ENCODE measurements around the gene ZBTB20. TPM values are rescaled to one million over a fixed set of nuclear protein-coding genes. Genes with fewer than 3 reads are reported as not detected.
"Not testable (repeated sequence)": the region's sequence is repeated elsewhere in the genome, so short reads cannot be mapped to it uniquely, and the experiment has no call there.

The ZBTB20 gene
- total and polyA plus RNA-seq, 2 donors from 2014 or later: 0.99 to 142 TPM

DNA sequence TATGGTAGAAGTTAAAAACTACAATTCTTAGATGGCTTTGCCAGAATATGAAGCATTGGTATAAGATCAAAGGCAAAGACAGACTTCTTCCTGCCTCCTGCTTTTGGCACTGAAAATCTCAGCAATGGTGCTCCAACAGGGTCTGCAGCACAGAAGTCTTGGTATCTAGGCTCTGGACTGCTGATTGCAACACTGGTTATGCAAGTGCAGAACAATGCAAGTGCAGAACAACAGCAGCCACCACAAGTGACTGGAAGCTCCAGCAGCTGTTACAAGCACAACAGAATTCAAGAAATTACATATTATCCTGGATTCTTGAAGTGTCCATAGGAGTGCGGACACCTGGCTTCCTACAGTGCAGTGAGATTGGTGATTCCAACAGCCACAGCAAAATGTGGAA is 33.7 kb downstream of the ZBTB20 start:
- TF ChIP-seq, protein P1, sequence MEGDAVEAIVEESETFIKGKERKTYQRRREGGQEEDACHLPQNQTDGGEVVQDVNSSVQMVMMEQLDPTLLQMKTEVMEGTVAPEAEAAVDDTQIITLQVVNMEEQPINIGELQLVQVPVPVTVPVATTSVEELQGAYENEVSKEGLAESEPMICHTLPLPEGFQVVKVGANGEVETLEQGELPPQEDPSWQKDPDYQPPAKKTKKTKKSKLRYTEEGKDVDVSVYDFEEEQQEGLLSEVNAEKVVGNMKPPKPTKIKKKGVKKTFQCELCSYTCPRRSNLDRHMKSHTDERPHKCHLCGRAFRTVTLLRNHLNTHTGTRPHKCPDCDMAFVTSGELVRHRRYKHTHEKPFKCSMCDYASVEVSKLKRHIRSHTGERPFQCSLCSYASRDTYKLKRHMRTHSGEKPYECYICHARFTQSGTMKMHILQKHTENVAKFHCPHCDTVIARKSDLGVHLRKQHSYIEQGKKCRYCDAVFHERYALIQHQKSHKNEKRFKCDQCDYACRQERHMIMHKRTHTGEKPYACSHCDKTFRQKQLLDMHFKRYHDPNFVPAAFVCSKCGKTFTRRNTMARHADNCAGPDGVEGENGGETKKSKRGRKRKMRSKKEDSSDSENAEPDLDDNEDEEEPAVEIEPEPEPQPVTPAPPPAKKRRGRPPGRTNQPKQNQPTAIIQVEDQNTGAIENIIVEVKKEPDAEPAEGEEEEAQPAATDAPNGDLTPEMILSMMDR (IDR thresholded peaks at IDR 0.05; ENCODE audit: borderline replicate concordance, extremely low read depth, insufficient read depth): no peak
- FAIRE-seq (no peak), DNase-seq (no peak)
- intact Hi-C loops (cut with DNase I): no loop called here
- H3K4me1 ChIP-seq (ENCODE audit: control insufficient read depth in 2 of 3, insufficient read depth in 2 of 3, low read depth in 1 of 3, low read length in 3 of 3): no peaks in the 10 kb centered on the region
- no peaks in the 10 kb centered on the region for H3K36me3 ChIP-seq (ENCODE audit: control insufficient read depth in 2 of 3, insufficient read depth in 3 of 3, low read length in 3 of 3)
- H3K9me3 ChIP-seq (ENCODE audit: control insufficient read depth in 2 of 3, insufficient read depth in 1 of 3, low read length in 3 of 3): no peaks in the 10 kb centered on the region
- H3K9ac ChIP-seq (ENCODE audit: low read length in 3 of 3): no peak overlapping the region
- H3K27ac ChIP-seq (ENCODE audit: low read depth in 2 of 2, low read length in 2 of 2): no peak overlapping the region
- H3K4me3 ChIP-seq (ENCODE audit: low read length in 3 of 3): no peak overlapping the region
- H3K27me3 ChIP-seq (ENCODE audit: control insufficient read depth, insufficient read depth, low read length): no peaks in the 10 kb centered on the region

DNA sequence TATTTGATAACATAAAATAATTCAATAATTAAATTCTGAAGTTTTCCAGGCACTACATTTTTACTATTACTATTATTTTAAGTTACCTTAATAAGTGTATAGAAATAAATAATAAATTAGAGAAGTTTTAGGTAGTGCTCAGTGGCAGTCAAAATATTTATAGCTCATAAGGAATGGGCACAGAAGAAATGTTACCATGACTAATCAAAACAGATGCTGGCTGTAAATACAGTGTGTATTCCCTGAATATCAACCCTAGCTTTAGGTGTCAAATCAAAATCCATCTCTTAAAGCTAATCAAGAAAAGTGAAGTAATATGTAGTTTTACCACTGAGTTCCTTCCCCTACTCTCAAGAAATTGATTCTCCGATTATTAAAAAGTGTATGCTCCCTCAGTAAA is 35.5 kb downstream of the ZBTB20 start:
- Histone ChIP-seq H3K4me3 (ENCODE audit: low read length in 3 of 3) (no peak overlapping the region), H3K9ac (ENCODE audit: low read length in 3 of 3) (no peak overlapping the region), H3K27me3 (ENCODE audit: control insufficient read depth, insufficient read depth, low read length) (no peaks in the 10 kb centered on the region), H3K9me3 (ENCODE audit: control insufficient read depth in 2 of 3, insufficient read depth in 1 of 3, low read length in 3 of 3) (no peaks in the 10 kb centered on the region), H3K4me1 (ENCODE audit: control insufficient read depth in 2 of 3, insufficient read depth in 2 of 3, low read depth in 1 of 3, low read length in 3 of 3) (no peaks in the 10 kb centered on the region), H3K27ac (ENCODE audit: low read depth in 2 of 2, low read length in 2 of 2) (no peak overlapping the region), H3K36me3 (ENCODE audit: control insufficient read depth in 2 of 3, insufficient read depth in 3 of 3, low read length in 3 of 3) (no peaks in the 10 kb centered on the region)
- no peak for DNase-seq
- intact Hi-C loops (cut with DNase I): no loop called here
- TF ChIP-seq, protein P1 (IDR thresholded peaks at IDR 0.05; ENCODE audit: borderline replicate concordance, extremely low read depth, insufficient read depth): no peak
- FAIRE-seq: no peak

DNA sequence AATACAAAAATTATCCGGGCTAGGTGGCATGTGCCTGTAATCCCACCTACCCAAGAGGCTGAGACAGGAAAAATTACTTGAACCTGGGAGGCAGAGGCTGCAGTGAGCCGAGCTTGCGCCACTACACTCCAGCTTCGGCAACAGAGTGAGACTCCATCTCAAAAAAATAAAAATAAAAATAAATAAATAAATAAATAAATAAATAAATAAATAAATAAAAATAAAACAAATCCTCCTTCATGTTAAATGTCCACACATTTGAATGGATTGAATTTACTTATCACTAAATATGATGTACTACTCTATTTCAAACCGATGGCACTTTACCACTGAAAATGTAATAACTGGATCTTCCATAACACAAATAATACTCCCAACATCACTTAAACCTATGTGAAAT is 36.3 kb downstream of the ZBTB20 start:
- FAIRE-seq: no peak
- H3K9me3 ChIP-seq (ENCODE audit: control insufficient read depth in 2 of 3, insufficient read depth in 1 of 3, low read length in 3 of 3): no peaks in the 10 kb centered on the region
- no peaks in the 10 kb centered on the region for H3K36me3 ChIP-seq (ENCODE audit: control insufficient read depth in 2 of 3, insufficient read depth in 3 of 3, low read length in 3 of 3)
- no peaks in the 10 kb centered on the region for H3K4me1 ChIP-seq (ENCODE audit: control insufficient read depth in 2 of 3, insufficient read depth in 2 of 3, low read depth in 1 of 3, low read length in 3 of 3)
- H3K4me3 ChIP-seq (ENCODE audit: low read length in 3 of 3): no peak overlapping the region
- TF ChIP-seq, protein P1 (IDR thresholded peaks at IDR 0.05; ENCODE audit: borderline replicate concordance, extremely low read depth, insufficient read depth): no peak
- H3K9ac ChIP-seq (ENCODE audit: low read length in 3 of 3): no peak overlapping the region
- no peak for DNase-seq
- H3K27me3 ChIP-seq (ENCODE audit: control insufficient read depth, insufficient read depth, low read length): no peaks in the 10 kb centered on the region
- intact Hi-C loops (cut with DNase I): no loop called here
- no peak overlapping the region for H3K27ac ChIP-seq (ENCODE audit: low read depth in 2 of 2, low read length in 2 of 2)

DNA sequence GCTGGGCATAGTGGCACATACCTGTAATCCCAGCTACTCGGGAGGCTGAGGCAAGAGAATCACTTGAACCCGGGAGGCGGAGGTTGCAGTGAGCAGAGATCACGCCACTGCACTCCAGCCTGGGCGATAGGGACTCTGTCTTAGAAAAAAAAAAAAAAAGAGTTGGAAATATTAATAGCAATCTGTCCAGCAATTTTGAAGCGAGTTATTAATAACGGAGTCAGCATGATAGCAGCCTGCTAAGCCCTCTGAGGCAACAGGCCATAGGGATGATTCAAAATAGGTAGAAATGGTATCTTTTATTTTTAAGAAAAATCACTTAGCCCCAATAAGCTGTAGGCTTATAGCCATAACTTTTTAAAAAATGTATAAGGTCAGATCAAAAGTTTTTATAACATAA is 37.0 kb downstream of the ZBTB20 start:
- H3K9ac ChIP-seq (ENCODE audit: low read length in 3 of 3); H3K27ac ChIP-seq (ENCODE audit: low read depth in 2 of 2, low read length in 2 of 2); FAIRE-seq; DNase-seq; H3K27me3 ChIP-seq (ENCODE audit: control insufficient read depth, insufficient read depth, low read length); H3K4me3 ChIP-seq (ENCODE audit: low read length in 3 of 3); H3K9me3 ChIP-seq (ENCODE audit: control insufficient read depth in 2 of 3, insufficient read depth in 1 of 3, low read length in 3 of 3); intact Hi-C loops (cut with DNase I); H3K36me3 ChIP-seq (ENCODE audit: control insufficient read depth in 2 of 3, insufficient read depth in 3 of 3, low read length in 3 of 3); H3K4me1 ChIP-seq (ENCODE audit: control insufficient read depth in 2 of 3, insufficient read depth in 2 of 3, low read depth in 1 of 3, low read length in 3 of 3): not testable (repeated sequence)

All from kidney (tissue), 14 donors.